HEK293 (cell line): ENCODE data around the gene SLC7A10.

Experiments used
- CTCF ChIA-PET: fragments of 350-600 bp; formaldehyde crosslinking; extraction: SDS; loops from one replicate; lab custom pipeline; 2021; ENCODE audit warnings: antibody characterized with exemption; lab: Yijun Ruan, JAX
- POLR2A ChIA-PET: fragments of 300-600 bp; formaldehyde crosslinking; extraction: SDS; loops from one replicate; lab custom pipeline; 2020; ENCODE audit warnings: antibody characterized with exemption, inconsistent platforms; lab: Yijun Ruan, JAX
- H3K27ac ChIP-seq: fragments of 200-500 bp; sonication (Bioruptor generic); 2 replicates; pipeline ENCODE4 v1.5.1; 2014; ENCODE audit warnings: low read depth, low read length, control low read depth, inconsistent platforms; ENCODE audit errors: extremely low read depth
- H3K36me3 ChIP-seq, 2 experiments: fragments of 200-500 bp in 1 of 2; sonication (Bioruptor generic) in 1 of 2; 1 replicate in 1 of 2; 2 replicates in 1 of 2; pipeline ENCODE4 v1.5.1; 2014 to 2017; ENCODE audit warnings: inconsistent platforms in 2 of 2, low read length in 2 of 2; ENCODE audit not compliant: control insufficient read depth in 2 of 2, insufficient read depth in 1 of 2
- H3K4me1 ChIP-seq: fragments of 200-500 bp; sonication (Bioruptor generic); 2 replicates; pipeline ENCODE4 v1.5.1; 2014; ENCODE audit warnings: mild to moderate bottlenecking, low read length, inconsistent platforms; ENCODE audit not compliant: control insufficient read depth, insufficient read depth
- H3K4me3 ChIP-seq: 2 replicates; pipeline ENCODE4 v1.5.1; 2011; ENCODE audit warnings: low read depth, mild to moderate bottlenecking, control low read depth, low read length, moderate library complexity
- H3K9me3 ChIP-seq: fragments of 200-500 bp; sonication (Bioruptor generic); 2 replicates; pipeline ENCODE4 v1.5.1; 2014; ENCODE audit warnings: low read depth, low read length, inconsistent platforms; ENCODE audit not compliant: control insufficient read depth, insufficient read depth
- BCL11B ChIP-seq: fragments of 450-650 bp; formaldehyde crosslinking; IDR thresholded peaks from 2 replicates; pipeline ENCODE4 v1.5.1; 2016; ENCODE audit warnings: low read depth, missing biosample characterization, missing genetic modification characterization
- GLIS2 ChIP-seq: fragments of 450-650 bp; formaldehyde crosslinking; IDR thresholded peaks from 2 replicates; pipeline ENCODE4 v1.5.1; 2016; ENCODE audit warnings: missing biosample characterization, missing genetic modification characterization
- HIC1 ChIP-seq: fragments of 450-650 bp; formaldehyde crosslinking; IDR thresholded peaks from 2 replicates; pipeline ENCODE4 v1.5.1; 2016; ENCODE audit warnings: missing biosample characterization, missing genetic modification characterization
- KLF8 ChIP-seq: fragments of 450-650 bp; formaldehyde crosslinking; IDR thresholded peaks from 2 replicates; pipeline ENCODE4 v1.5.1; 2016; ENCODE audit warnings: missing biosample characterization, missing genetic modification characterization
- PATZ1 ChIP-seq: fragments of 450-650 bp; formaldehyde crosslinking; IDR thresholded peaks from 2 replicates; pipeline ENCODE4 v1.5.1; 2016; ENCODE audit warnings: missing biosample characterization, missing genetic modification characterization
- PRDM1 ChIP-seq: fragments of 450-650 bp; formaldehyde crosslinking; IDR thresholded peaks from 2 replicates; pipeline ENCODE4; 2016; ENCODE audit warnings: missing biosample characterization, missing genetic modification characterization
- YY2 ChIP-seq: fragments of 450-650 bp; formaldehyde crosslinking; IDR thresholded peaks from 2 replicates; pipeline ENCODE4 v1.5.1; 2016; ENCODE audit warnings: missing biosample characterization, missing genetic modification characterization
- ZNF121 ChIP-seq: fragments of 450-650 bp; formaldehyde crosslinking; IDR thresholded peaks from 2 replicates; pipeline ENCODE4 v1.5.1; 2016; ENCODE audit warnings: missing biosample characterization, missing genetic modification characterization
- ZNF341 ChIP-seq: fragments of 450-650 bp; formaldehyde crosslinking; IDR thresholded peaks from 2 replicates; pipeline ENCODE4; 2016; ENCODE audit warnings: low read depth, missing biosample characterization, missing genetic modification characterization
- ZNF571 ChIP-seq: fragments of 450-650 bp; formaldehyde crosslinking; IDR thresholded peaks from 2 replicates; pipeline ENCODE4 v1.5.0; 2017; ENCODE audit warnings: missing biosample characterization, missing genetic modification characterization
- TF ChIP-seq, protein P1 (sequence below): fragments of 450-650 bp; formaldehyde crosslinking; IDR thresholded peaks from 2 replicates; pipeline ENCODE4 v1.5.1; 2017; ENCODE audit warnings: missing biosample characterization, missing genetic modification characterization

The SLC7A10 gene

GRCh38 chr19:33252971-33253370, 27.3 kb upstream of the SLC7A10 start:
- Histone ChIP-seq H3K36me3 (no peaks in the 10 kb centered on the region; a peak in 1 of 3 replicates), H3K4me3 (no peak overlapping the region), H3K4me1 (no peaks in the 10 kb centered on the region), H3K9me3 (no peaks in the 10 kb centered on the region; the same call in 1 of the 2 replicates), H3K27ac (no peak overlapping the region)
- ChIA-PET CTCF (no interaction called here), POLR2A (no interaction called here)
- TF ChIP-seq BCL11B (no peak), ZNF571 (no peak), YY2 (tag by site-specific recombination) (no peak), KLF8 (no peak)

GRCh38 chr19:33252418-33252962, 26.8 kb upstream of the SLC7A10 start:
- Histone ChIP-seq H3K27ac (no peak overlapping the region), H3K4me3 (no peak overlapping the region), H3K36me3 (no peaks in the 10 kb centered on the region; a peak in 1 of 3 replicates), H3K9me3 (no peaks in the 10 kb centered on the region), H3K4me1 (no peaks in the 10 kb centered on the region)
- CTCF ChIA-PET: no interaction called here
- POLR2A ChIA-PET: no interaction called here
- TF ChIP-seq, protein P1, sequence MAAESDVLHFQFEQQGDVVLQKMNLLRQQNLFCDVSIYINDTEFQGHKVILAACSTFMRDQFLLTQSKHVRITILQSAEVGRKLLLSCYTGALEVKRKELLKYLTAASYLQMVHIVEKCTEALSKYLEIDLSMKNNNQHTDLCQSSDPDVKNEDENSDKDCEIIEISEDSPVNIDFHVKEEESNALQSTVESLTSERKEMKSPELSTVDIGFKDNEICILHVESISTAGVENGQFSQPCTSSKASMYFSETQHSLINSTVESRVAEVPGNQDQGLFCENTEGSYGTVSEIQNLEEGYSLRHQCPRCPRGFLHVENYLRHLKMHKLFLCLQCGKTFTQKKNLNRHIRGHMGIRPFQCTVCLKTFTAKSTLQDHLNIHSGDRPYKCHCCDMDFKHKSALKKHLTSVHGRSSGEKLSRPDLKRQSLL (tag by site-specific recombination): no peak
- peak; percentile 85 for TF ChIP-seq HIC1 (tag by site-specific recombination)
- peak; percentile 96 for TF ChIP-seq ZNF121

- TF ChIP-seq PRDM1 (tag by site-specific recombination): no peak
- TF ChIP-seq ZNF341 (tag by site-specific recombination): peak; percentile 67
- no peak overlapping the region for H3K4me3 ChIP-seq
- no peak overlapping the region for H3K27ac ChIP-seq
- no peaks in the 10 kb centered on the region for H3K9me3 ChIP-seq
- no peaks in the 10 kb centered on the region for H3K4me1 ChIP-seq
- POLR2A ChIA-PET: interaction anchor here (0.6 kb wide), 1 partner anchor 9 kb away, joined by 3 read pairs; no protein-coding TSS in a partner anchor
- CTCF ChIA-PET: no interaction called here
- no peaks in the 10 kb centered on the region; a peak in 1 of 3 replicates for H3K36me3 ChIP-seq
These were observed 26.0 kb upstream of the SLC7A10 start for GRCh38 chr19:33251526-33252090.

- Histone ChIP-seq H3K36me3 (no peaks in the 10 kb centered on the region; a peak in 1 of 3 replicates), H3K27ac (no peak overlapping the region), H3K4me3 (no peak overlapping the region), H3K4me1 (no peaks in the 10 kb centered on the region)
- POLR2A ChIA-PET: interaction anchor here (0.6 kb wide), 1 partner anchor 10 kb away, joined by 3 read pairs; no protein-coding TSS in a partner anchor
- CTCF ChIA-PET: no interaction called here
- TF ChIP-seq GLIS2 (tag by site-specific recombination): peak; percentile 49; the same call in 1 of the 2 replicates
- TF ChIP-seq PATZ1 (tag by site-specific recombination): no peak
- TF ChIP-seq, all 188 proteins: peak for 1
- no peaks in the 10 kb centered on the region; the same call in 1 of the 2 replicates for H3K9me3 ChIP-seq
These were observed 25.4 kb upstream of the SLC7A10 start for GRCh38 chr19:33251076-33251475.
